Astrocyte of the cerebellum (primary cell): ENCODE data around the gene SDK2.

Source experiments
- DNase-seq: peaks from one replicate; pipeline ENCODE4 v3.0.0-alpha.2; 2011; ENCODE audit warnings: low read depth
- H3K4me3 ChIP-seq: 2 replicates; pipeline ENCODE4 v1.5.1; 2011; ENCODE audit warnings: mild to moderate bottlenecking, low read depth, low read length, moderate library complexity
- CTCF ChIP-seq: IDR thresholded peaks from 2 replicates; pipeline ENCODE4 v1.5.1; 2012; ENCODE audit warnings: low read length, low read depth, moderate library complexity, mild to moderate bottlenecking; ENCODE audit errors: missing control alignments
- in situ Hi-C: cut with HindIII; loops from 2 replicates; pipeline ENCODE4 v1.10.0; 2017; ENCODE audit warnings: low sequenced_read_pairs

The SDK2 gene

DNA sequence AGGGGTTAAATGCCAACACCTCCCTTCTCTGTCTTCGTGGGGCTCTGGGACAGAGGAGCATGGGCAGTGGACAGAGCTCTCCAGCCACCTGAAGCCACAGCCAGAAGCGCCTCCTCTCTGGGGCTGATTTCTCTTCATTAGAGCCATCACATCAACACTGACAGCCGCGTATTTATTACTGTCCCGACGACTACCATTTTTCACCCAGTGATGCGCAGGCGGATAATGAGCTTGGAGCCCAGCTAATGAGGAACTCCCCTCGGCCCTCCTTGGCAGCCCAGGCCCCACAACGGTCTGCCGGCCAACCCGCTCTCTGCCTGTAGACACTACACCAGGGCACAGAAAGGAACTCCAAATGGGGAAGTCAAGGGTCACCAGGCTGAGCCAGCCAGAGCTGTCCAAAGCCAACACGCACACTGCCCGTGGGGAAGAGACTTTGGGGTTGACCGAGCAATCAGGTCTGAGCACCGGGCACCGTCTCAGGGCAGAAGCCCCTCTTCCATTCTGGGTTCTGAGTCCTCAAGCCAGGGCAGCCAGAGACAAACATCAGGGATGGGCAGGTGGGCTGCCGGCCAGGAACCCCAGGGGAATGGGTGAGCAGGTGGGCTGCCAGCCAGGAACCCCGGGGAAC lies 13.2 kb downstream of the SDK2 start:
- in situ Hi-C loops: no loop called here
- no peak for DNase-seq

GRCh38 chr17:73630531-73630930 lies 13.7 kb downstream of the SDK2 start:
- DNase-seq: no peak
- no peak overlapping the region for H3K4me3 ChIP-seq
- in situ Hi-C loops: no loop called here
- TF ChIP-seq CTCF: no peak

More for the DNA sequence above, 13.2 kb downstream of the SDK2 start:
- TF ChIP-seq CTCF: no peak
- H3K4me3 ChIP-seq: no peak overlapping the region

- no peak for TF ChIP-seq CTCF
- DNase-seq: peak; percentile 4
- H3K4me3 ChIP-seq: no peak overlapping the region
- in situ Hi-C loops: no loop called here
Measured at GRCh38 chr17:73628642-73629552, 15.3 kb downstream of the SDK2 start.

- no peak for DNase-seq
- H3K4me3 ChIP-seq: no peak overlapping the region
- TF ChIP-seq CTCF: no peak
- in situ Hi-C loops: no loop called here
Measured at GRCh38 chr17:73625991-73626673, 18.1 kb downstream of the SDK2 start.

- H3K4me3 ChIP-seq: no peak overlapping the region
- in situ Hi-C loops: no loop called here
- no peak for TF ChIP-seq CTCF
- DNase-seq: no peak
Measured at GRCh38 chr17:73625006-73625405, 19.2 kb downstream of the SDK2 start.

GRCh38 chr17:73624496-73624988 lies 19.7 kb downstream of the SDK2 start:
- in situ Hi-C loops: no loop called here
- H3K4me3 ChIP-seq: no peak overlapping the region
- no peak for DNase-seq
- no peak for TF ChIP-seq CTCF
